Activated T-helper 17 cell treated with anti-CD3 and anti-CD28 coated beads, Interleukin-2, amount 50 U/mL, for 72 hours (primary cell): ENCODE measurements around the gene SLC45A2. TPM values are rescaled to one million over a fixed set of nuclear protein-coding genes. Genes with fewer than 3 reads are reported as not detected.

Source experiments
- total RNA-seq, 2 donors: library from RNA; stranded (reverse); gene quantifications; one replicate each; pipeline ENCODE4 v1.2.3, GENCODE V29; 2022

Gene SLC45A2
- total RNA-seq, 2 donors from 2014 or later = not detected

Other genes with a start within 250 kb of the SLC45A2 start
- gene ADAMTS12, start 92.7 kb downstream of the SLC45A2 start, total RNA-seq = not detected
- not detected for gene RXFP3, start 48.3 kb downstream of the SLC45A2 start, total RNA-seq
- 1 to 10 TPM; 5.4 to 6.6 TPM for gene AMACR, start 23.4 kb upstream of the SLC45A2 start, total RNA-seq
- 1 to 10 TPM; 2.7 to 5.4 TPM for gene C1QTNF3, start 58.5 kb upstream of the SLC45A2 start, total RNA-seq